ENCODE results near the gene TPST1.
"Not testable (repeated sequence)": the region's sequence is repeated elsewhere in the genome, so short reads cannot be mapped to it uniquely, and the experiment has no call there.

The TPST1 gene

DNA sequence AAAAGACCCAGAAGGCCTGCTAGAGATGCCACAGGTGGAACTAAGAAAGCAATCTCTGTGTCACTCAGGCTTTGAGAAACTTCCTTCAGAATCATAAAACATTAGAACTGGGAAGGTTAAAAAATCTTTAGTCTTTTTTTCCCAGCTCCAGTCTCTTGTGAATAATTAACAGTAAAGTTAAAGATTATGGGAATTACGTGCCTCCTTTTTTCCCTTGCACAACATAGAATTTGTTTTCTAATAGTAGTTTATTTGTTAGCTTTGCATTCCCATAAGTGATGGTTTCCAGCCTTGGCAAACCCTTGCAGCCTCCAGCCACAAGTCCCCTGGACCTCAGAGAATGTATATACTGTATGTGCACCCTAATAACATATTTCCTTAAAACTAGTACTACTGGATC lies 128.3 kb downstream of the TPST1 start:
- no peak for DNase-seq

DNA sequence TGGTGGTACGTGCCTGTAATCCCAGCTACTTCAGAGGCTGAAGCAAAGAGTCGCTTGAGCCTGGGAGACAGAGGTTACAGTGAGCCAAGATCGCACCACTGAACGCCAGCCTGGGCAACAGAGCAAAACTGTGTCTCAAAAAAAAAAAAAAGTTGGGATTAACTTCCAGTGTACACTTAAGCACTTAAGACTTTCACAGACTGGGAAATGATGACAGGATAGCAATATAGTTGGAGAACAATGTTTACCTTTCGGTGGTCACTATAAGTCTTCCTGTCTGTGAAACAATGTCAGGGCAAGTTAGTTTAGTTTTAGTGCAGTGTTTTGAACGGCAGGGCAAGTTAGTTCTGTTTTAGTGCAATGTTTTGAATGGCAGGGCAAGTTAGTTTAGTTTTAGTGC lies 130.2 kb downstream of the TPST1 start:
- DNase-seq = no peak

- DNase-seq = no peak
These were observed 131.6 kb downstream of the TPST1 start for GRCh38 chr7:66336760-66337159.

DNA sequence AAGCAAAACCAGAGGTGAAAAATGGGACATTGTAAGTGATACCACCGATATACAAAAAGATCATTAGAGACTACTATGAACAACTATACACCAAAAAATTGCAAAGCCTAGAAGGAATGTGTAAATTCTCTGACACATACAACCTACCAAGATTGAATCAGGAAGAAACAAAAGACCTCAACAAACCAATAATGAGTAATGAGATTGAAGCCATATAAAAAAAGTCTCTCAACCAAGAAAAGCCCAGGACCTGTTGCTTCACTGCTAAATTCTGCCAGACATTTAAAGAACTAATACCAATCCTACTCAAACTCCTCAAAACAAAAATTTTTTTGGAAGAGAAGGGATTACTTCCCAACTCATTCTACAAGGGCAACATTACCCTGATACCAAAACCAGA lies 134.0 kb downstream of the TPST1 start:
- no peak for DNase-seq

GRCh38 chr7:66344166-66344565 lies 139.0 kb downstream of the TPST1 start:
- DNase-seq = no peak

DNA sequence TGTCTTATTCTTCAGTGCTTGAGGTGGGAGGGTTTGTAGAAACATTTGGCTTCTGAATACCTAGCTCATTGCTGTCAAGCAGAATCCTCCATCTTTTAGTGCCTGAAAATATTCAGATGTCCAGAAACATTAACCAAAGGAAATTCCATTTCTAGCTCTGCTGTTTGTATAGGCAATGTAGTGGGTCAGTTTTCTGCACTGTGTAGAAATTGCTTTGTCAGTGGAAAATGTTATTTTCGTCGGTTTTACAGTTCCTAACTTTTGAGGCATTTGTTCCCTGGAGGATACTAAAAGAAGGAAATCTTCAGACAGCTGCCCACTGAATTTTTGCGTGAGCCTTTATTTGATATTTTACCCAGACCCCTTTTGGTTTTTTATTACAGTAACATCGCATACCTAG lies 143.4 kb downstream of the TPST1 start:
- DNase-seq = no peak

DNA sequence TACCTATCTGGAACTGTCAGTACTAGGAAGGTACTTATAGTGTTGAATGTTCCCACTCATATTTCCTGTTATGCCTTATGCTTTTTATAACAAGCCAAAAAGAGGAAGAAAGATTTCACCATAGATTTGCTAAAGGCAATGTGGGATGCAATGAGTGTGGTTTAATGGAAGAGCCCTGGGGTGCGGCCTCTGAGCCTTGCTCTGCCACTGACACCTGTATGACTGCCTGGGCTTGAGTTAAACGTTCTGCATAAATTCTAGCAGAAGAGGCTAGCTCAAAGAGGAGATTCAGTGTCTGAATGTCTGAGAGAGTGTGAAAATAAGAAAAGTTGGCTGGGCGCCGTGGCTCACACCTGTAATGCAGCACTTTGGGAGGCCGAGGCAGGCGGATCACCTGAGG lies 143.8 kb downstream of the TPST1 start:
- no peak for DNase-seq

- DNase-seq = no peak
These were observed 146.9 kb downstream of the TPST1 start for GRCh38 chr7:66352071-66352470.

DNA sequence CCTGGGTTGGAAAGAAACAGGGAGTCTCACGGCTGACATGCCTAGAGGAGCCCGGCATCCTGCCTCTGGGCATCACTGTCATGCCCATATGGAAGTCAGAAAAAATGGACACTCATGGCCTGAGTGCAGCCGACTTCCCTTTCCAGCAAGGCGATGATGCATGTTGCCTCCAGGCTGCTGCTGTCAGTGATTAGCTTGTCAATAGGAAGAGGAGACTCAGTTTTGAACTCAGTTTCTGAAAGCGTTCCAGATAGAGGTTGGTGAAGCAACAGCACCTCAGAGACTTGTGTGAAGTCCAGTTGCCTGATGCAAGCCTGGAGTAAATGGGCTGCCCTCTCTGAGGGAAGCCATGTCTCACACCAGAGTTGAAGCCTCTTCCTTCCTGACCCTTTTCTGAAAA lies 148.4 kb downstream of the TPST1 start:
- no peak for DNase-seq

- no peak for DNase-seq
These were observed 150.6 kb downstream of the TPST1 start for GRCh38 chr7:66355756-66356155.

DNA sequence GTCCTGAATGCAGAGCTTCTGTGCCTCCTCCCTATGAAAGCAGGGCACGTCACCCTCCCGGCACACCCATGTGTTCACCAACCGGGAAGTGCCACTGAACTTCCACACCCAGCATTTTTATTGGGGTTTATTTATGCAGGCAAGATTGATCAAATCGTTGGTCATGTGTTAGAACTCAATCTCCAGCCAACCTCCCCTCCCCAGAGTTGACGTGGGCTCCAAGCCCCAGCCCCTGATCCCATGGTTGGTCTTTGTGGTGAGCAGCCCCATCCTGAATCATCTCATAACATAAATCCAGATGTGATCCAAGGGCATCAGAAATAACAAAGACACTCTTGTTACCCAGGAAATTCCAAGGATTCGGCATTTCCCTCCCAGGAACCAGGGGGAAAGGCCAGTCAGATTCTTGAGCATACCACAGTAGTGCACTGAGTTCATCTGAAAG lies 151.2 kb downstream of the TPST1 start:
- no peak for DNase-seq

DNA sequence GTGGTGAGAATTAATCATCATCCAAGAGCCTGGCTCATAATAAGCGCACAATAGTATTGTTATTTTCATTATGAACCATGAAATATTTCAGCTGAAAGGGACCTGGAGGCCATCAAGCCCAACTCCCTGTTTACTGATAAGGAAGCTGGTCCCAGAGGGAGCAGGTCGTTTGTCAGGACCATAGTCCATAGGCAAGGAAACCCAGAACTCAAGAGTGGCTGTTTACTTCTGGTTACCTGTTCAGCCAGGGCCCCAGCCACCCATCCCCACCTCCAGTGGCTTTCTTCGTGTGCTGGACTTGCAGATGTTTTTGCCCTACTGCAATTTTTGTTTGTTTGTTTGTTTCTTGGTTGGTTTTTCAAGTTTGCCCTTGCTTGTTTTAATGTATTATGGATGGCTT lies 152.0 kb downstream of the TPST1 start:
- no peak for DNase-seq

DNA sequence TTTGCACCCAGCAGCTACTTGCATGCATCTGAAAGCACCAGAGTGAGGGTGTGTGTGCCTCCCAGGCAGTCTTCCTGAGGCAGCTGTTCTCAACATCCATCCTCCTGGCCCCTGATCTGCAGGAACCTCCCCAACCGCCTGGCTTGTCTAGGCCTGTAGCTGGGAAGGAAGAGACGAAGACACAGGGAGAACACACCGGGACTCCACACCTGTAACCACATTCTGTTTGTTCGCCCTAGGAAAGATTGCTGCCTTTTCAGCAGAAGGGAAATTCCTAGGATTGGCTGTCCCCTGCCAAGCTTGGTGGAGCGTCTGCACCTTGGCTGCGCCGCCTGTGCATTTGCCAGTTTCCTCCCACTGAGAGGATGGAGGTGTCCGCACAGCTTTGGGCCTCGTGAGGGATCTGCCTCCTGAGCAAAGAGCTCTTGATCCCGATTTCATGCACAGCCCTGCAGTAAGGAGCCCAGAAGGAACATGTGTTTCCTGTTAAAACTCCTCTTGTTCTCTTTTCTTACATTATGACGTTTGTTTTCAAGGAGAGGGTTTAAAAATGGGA lies 154.6 kb downstream of the TPST1 start:
- no peak for DNase-seq

DNA sequence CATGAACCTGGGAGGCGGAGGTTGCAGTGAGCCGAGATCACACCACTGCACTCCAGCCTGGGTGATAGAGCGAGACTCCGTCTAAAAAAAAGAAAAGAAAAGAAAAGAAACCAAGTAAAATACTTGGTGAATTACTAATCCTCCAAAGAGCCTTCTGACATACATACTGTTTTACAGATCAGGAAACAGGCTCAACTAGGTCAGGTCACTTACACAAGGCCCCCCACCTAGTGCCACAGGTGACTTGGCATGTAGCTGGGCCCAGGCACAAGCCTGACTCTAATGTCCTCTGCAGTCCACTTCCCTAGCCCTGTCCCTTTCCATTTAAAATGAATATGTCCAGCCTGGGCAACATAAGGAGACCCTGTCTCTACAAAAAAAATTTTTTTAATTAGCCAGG lies 157.0 kb downstream of the TPST1 start:
- no peak for DNase-seq

DNA sequence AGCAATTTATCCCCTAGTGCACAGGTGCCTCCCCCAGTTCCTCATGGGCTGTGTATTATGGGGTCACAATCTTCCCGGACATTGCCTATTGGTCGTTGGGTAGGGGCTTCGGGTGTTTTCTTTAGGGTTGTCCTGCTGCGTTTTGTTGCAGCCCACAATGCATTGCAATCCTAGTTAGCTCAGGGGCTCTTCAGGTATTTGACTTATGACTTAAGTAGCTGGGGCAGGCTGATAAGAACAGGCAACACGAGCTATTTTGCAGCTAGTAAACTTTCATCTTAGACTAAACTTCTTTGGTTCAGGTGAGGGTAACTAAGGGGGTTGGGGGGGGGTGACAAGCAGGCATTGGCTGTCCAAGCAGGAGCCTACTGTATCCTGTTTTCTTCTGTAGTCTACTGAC lies 158.5 kb downstream of the TPST1 start:
- no peak for DNase-seq

DNA sequence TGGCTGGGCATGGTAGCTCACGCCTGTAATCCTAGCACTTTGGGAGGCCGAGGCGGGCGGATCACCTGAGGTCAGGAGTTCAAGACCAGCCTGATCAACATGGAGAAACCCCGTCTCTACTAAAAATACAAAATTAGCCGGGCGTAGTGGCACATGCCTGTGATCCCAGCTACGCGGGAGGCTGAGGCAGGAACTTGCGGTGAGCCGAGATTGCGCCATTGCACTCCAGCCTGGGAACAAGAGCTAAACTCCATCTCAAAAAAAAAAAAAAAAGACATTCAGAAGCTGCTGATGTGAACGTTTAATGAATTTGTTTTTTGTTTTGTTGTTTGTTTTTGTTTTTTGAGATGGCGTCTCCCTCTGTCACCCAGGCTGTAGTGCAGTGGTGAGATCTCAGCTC lies 159.9 kb downstream of the TPST1 start:
- not testable (repeated sequence) for DNase-seq

DNA sequence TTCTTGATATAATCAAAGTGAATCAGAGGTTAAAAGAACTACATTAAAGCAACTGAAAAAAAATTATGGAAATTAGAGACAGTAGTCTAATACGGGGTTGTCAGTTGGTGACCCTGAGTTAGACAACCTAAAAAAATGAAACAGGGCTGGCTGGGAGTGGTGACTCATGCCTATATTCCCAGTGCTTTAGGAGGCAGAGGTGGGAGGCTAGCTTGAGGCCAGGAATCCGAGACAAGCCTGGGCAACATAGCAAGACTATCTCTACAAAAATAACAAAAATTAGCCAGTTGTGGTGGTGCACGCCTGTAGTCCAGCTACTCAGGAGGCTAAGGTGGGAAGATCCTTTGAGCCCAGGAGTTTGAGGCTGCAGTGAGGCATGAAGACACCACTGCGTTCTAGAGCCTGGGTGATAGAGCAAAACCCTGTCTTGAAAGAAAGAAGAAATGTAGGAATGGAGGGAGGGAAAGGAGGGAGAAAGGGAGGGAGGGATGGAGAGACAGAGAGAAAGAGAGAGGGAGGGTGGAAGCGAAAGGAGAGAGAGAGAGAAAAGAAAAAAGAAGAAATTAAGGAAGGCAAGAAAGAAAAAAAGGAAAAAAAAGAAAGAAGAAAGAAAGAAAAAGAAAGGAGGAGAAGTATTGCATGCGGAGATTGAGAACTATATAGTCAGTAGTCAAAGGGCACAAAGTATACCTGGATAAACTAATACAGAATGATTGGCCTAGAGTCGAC lies 166.1 kb downstream of the TPST1 start:
- no peak for DNase-seq

DNA sequence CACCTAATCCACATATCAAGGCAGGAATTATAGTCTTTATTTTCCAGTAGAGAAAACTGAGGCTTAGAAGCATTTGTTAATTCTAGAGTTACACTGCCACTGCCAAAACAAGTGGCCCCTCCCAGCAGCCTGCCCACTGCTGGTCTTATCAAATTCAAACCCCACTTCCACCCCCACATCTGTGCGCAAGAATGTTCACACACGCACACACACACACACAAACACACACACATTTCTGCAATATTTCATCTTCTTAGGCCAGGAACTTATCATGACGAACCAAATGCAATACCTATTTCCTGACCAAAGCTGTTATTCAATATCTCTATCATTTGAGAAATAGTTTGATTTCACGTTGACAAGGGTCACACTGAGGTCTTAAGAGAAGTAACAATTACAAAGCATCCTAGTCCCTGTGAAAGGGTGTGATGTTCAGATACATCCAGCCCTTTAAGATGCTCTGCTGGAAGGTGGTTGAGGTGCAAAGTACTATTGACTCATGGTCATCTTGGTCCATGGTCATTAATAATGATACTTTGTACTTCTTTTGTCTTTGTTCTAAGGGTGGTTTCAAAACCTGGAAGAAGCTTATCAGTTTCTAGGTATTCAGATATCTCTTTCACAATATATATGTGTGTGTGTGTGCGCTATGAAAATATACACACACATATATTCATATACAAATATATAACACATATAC lies 169.2 kb downstream of the TPST1 start:
- not testable (repeated sequence) for DNase-seq

- no peak for DNase-seq
These were observed 171.3 kb downstream of the TPST1 start for GRCh38 chr7:66376264-66376945.

DNA sequence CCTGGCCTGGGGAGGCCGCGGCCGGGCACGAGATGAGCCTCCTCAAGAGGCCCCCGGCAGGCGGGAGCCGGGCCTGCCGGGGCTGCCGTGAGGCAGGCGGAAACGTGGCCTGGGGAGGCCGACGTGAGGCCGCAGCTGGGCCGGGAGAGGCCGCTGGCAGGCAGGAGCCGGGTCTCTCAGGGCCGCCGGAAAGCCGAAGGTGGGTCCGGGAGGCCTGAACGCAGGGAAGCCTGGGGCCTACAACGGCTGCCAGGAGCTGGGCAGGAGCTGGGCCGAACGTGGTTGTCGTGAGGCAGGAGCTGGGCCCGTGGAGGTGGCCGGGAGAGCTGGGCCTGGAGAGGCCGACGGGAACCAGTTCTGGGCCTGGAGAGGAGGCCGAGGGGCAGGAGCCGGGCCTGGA lies 171.9 kb downstream of the TPST1 start:
- DNase-seq = no peak

- no peak for DNase-seq
These were observed 172.6 kb downstream of the TPST1 start for GRCh38 chr7:66377714-66378113.

GRCh38 chr7:66379542-66380160 lies 174.5 kb downstream of the TPST1 start:
- no peak for DNase-seq
